ENCODE measurements around the gene MAP2K5.
A peak's percentile ranks its signal among the peaks of the same experiment; 100 is the strongest.

Gene MAP2K5

DNA sequence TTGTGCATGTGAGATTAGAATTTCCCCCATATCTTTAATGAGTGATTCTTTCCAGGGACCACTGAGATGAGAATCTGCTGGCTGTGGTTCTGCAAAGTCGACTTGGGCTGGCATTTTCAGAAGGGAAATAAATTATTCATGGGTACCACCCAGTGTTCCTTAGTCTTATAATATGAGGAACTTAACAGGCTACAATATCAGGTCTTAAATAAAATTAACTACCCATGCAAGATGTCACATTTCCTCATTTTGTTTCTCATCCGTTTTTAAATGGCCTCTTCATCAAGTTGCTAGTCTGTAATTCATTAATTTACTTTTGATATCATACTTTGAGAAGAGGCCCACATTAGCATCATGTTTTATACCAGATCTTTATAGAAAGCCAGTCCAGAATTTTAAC, 224.5 kb downstream of the MAP2K5 start:
- TF ChIP-seq, protein P1, sequence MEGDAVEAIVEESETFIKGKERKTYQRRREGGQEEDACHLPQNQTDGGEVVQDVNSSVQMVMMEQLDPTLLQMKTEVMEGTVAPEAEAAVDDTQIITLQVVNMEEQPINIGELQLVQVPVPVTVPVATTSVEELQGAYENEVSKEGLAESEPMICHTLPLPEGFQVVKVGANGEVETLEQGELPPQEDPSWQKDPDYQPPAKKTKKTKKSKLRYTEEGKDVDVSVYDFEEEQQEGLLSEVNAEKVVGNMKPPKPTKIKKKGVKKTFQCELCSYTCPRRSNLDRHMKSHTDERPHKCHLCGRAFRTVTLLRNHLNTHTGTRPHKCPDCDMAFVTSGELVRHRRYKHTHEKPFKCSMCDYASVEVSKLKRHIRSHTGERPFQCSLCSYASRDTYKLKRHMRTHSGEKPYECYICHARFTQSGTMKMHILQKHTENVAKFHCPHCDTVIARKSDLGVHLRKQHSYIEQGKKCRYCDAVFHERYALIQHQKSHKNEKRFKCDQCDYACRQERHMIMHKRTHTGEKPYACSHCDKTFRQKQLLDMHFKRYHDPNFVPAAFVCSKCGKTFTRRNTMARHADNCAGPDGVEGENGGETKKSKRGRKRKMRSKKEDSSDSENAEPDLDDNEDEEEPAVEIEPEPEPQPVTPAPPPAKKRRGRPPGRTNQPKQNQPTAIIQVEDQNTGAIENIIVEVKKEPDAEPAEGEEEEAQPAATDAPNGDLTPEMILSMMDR (conservative IDR thresholded peaks at IDR 0.05; ENCODE audit: low read length): no peak
- no peak for TF ChIP-seq EZH2phosphoT487 (IDR thresholded peaks at IDR 0.05; ENCODE audit: borderline replicate concordance)
- H3K9ac ChIP-seq (ENCODE audit: low read depth, low read length, poor library complexity, severe bottlenecking): peak overlapping the region; percentile 66
- H3K36me3 ChIP-seq (ENCODE audit: insufficient read depth, low read length): no peaks in the 10 kb centered on the region; the same call in 1 of the 2 replicates
- peak overlapping the region; percentile 76 for H3K4me2 ChIP-seq (ENCODE audit: low read depth, low read length, poor library complexity, severe bottlenecking)
- H4K20me1 ChIP-seq (ENCODE audit: insufficient read depth, low read length, poor library complexity, severe bottlenecking): no peaks in the 10 kb centered on the region
- no peaks in the 10 kb centered on the region for H3K79me2 ChIP-seq (ENCODE audit: insufficient read depth, low read length)
- H3K4me1 ChIP-seq (ENCODE audit: insufficient read depth, low read length, poor library complexity, severe bottlenecking): peaks cover 85% of the 10 kb centered on the region
- no peaks in the 10 kb centered on the region for H3K9me2 ChIP-seq (replicated peaks; ENCODE audit: low read depth, low read length)
- peaks cover 12% of the 10 kb centered on the region; the same call in 1 of the 2 replicates for H3F3A ChIP-seq (ENCODE audit: low read depth)
- H3K9me3 ChIP-seq (ENCODE audit: insufficient read depth, low read depth, low read length): no peaks in the 10 kb centered on the region
- H3K27me3 ChIP-seq (ENCODE audit: insufficient read depth, low read length, poor library complexity, severe bottlenecking): no peaks in the 10 kb centered on the region
- H2AFZ ChIP-seq (ENCODE audit: low read length): no peak overlapping the region
- no peak overlapping the region for H3K4me3 ChIP-seq (ENCODE audit: low read length, poor library complexity, severe bottlenecking)

- H3K4me1 ChIP-seq (ENCODE audit: insufficient read depth, low read length, poor library complexity, severe bottlenecking): peaks cover 70% of the 10 kb centered on the region
Observed at GRCh38 chr15:67768313-67768977, 225.9 kb downstream of the MAP2K5 start.

DNA sequence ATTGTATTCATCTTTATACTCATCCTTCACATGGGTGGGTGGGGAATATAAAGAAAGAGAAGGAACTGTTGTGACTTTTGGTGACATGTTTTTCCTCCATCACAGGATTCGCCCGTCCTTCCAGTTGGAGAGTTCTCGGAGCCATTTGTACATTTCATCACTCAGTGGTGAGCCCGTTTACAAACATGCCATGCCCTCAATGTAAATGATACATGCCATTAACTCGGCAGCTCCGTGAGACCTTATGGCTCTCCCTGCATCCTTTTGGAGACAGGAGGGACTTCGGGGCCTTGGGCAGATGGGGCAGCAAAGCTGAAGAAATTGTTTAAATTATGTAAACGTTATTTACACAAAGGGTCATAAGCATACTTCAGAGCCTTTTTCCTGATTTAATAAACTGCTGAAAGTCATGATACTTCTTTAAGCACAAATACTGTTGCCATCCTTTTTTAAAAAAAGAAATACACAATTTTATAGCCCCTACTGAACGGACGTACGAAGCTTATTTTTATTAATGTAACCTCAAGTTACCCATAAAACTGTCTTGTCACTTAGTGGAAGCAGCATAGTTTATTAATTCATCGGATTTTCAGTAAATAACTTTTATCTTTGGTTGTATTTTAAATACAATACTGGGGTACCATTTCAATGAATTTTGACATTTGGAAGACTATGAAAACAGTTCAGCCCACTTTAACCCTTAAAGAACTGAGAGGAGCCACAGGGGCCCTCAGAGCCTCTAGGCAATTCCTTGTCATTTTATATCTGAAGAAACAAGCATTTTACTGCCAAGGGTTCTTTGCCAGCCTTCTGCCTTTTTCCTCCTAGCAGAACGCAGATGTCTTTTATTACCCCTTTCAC, 227.2 kb downstream of the MAP2K5 start:
- H3K9me2 ChIP-seq (replicated peaks; ENCODE audit: low read depth, low read length): no peaks in the 10 kb centered on the region
- H3K4me2 ChIP-seq (ENCODE audit: low read depth, low read length, poor library complexity, severe bottlenecking): peak overlapping the region; percentile 76
- no peaks in the 10 kb centered on the region for H3K27me3 ChIP-seq (ENCODE audit: insufficient read depth, low read length, poor library complexity, severe bottlenecking)
- no peaks in the 10 kb centered on the region for H4K20me1 ChIP-seq (ENCODE audit: insufficient read depth, low read length, poor library complexity, severe bottlenecking)
- TF ChIP-seq EZH2phosphoT487 (IDR thresholded peaks at IDR 0.05; ENCODE audit: borderline replicate concordance): no peak
- TF ChIP-seq, protein P1 (conservative IDR thresholded peaks at IDR 0.05; ENCODE audit: low read length): no peak
- H3F3A ChIP-seq (ENCODE audit: low read depth): peaks cover 12% of the 10 kb centered on the region; the same call in 1 of the 2 replicates
- H2AFZ ChIP-seq (ENCODE audit: low read length): no peak overlapping the region
- no peaks in the 10 kb centered on the region for H3K9me3 ChIP-seq (ENCODE audit: insufficient read depth, low read depth, low read length)
- peaks cover 57% of the 10 kb centered on the region for H3K4me1 ChIP-seq (ENCODE audit: insufficient read depth, low read length, poor library complexity, severe bottlenecking)
- peak overlapping the region; percentile 60 for H3K4me3 ChIP-seq (ENCODE audit: low read length, poor library complexity, severe bottlenecking)
- H3K36me3 ChIP-seq (ENCODE audit: insufficient read depth, low read length): no peaks in the 10 kb centered on the region; the same call in 1 of the 2 replicates
- H3K9ac ChIP-seq (ENCODE audit: low read depth, low read length, poor library complexity, severe bottlenecking): peak overlapping the region; percentile 66
- no peaks in the 10 kb centered on the region for H3K79me2 ChIP-seq (ENCODE audit: insufficient read depth, low read length)

More at GRCh38 chr15:67768313-67768977, 225.9 kb downstream of the MAP2K5 start:
- Histone ChIP-seq H3K27me3 (ENCODE audit: insufficient read depth, low read length, poor library complexity, severe bottlenecking) (no peaks in the 10 kb centered on the region), H3K4me2 (ENCODE audit: low read depth, low read length, poor library complexity, severe bottlenecking) (peak overlapping the region; percentile 76), H3K9ac (ENCODE audit: low read depth, low read length, poor library complexity, severe bottlenecking) (peak overlapping the region; percentile 66), H3K4me3 (ENCODE audit: low read length, poor library complexity, severe bottlenecking) (peak overlapping the region; percentile 60), H2AFZ (ENCODE audit: low read length) (no peak overlapping the region), H3K36me3 (ENCODE audit: insufficient read depth, low read length) (no peaks in the 10 kb centered on the region; the same call in 1 of the 2 replicates), H3K9me2 (replicated peaks; ENCODE audit: low read depth, low read length) (no peaks in the 10 kb centered on the region), H3F3A (ENCODE audit: low read depth) (peaks cover 12% of the 10 kb centered on the region; the same call in 1 of the 2 replicates), H3K9me3 (ENCODE audit: insufficient read depth, low read depth, low read length) (no peaks in the 10 kb centered on the region), H4K20me1 (ENCODE audit: insufficient read depth, low read length, poor library complexity, severe bottlenecking) (no peaks in the 10 kb centered on the region), H3K79me2 (ENCODE audit: insufficient read depth, low read length) (no peaks in the 10 kb centered on the region)
- TF ChIP-seq, protein P1 (conservative IDR thresholded peaks at IDR 0.05; ENCODE audit: low read length): no peak
- TF ChIP-seq EZH2phosphoT487 (IDR thresholded peaks at IDR 0.05; ENCODE audit: borderline replicate concordance): no peak
